HepG2 (cell line): ENCODE results near the gene RMRP. TPM values are rescaled to one million over a fixed set of nuclear protein-coding genes. Genes with fewer than 3 reads are reported as not detected.

ENCODE experiments used
- BCL3 ChIP-seq: sonication (generic); formaldehyde crosslinking; IDR thresholded peaks from 2 replicates; pipeline ENCODE4 v1.5.1; 2020; ENCODE audit warnings: mild to moderate bottlenecking, missing genetic modification reagents, moderate library complexity
- BRF2 ChIP-seq: sonication (generic); formaldehyde crosslinking; IDR thresholded peaks from 2 replicates; pipeline ENCODE4 v1.8.1; 2022; ENCODE audit warnings: mild to moderate bottlenecking, missing genetic modification reagents
- ELF4 ChIP-seq: sonication (generic); formaldehyde crosslinking; IDR thresholded peaks from 2 replicates; pipeline ENCODE4 v1.5.0; 2020; ENCODE audit warnings: missing genetic modification reagents, mild to moderate bottlenecking, moderate library complexity, borderline replicate concordance
- FOXP1 ChIP-seq, 2 experiments: fragments of 450-650 bp in 1 of 2; IDR thresholded peaks; 2 replicates each; pipeline ENCODE4 v1.6.1; 2017 to 2018; ENCODE audit warnings: antibody characterized with exemption in 1 of 2
- HMGXB3 ChIP-seq: sonication (generic); formaldehyde crosslinking; IDR thresholded peaks from 2 replicates; pipeline ENCODE4 v1.4.0; 2020; ENCODE audit warnings: missing genetic modification reagents, borderline replicate concordance
- NCOA1 ChIP-seq: sonication (generic); formaldehyde crosslinking; IDR thresholded peaks from 2 replicates; pipeline ENCODE4 v1.9.0; 2021; ENCODE audit warnings: missing genetic modification reagents
- PRPF4 ChIP-seq: fragments of 200-400 bp; formaldehyde crosslinking; IDR thresholded peaks from 2 replicates; pipeline ENCODE4 v1.6.1; 2016; ENCODE audit warnings: low read length, low read depth; ENCODE audit not compliant: poor library complexity, severe bottlenecking
- RORA ChIP-seq: sonication (generic); formaldehyde crosslinking; IDR thresholded peaks from 2 replicates; pipeline ENCODE4 v1.5.0; 2020; ENCODE audit warnings: mild to moderate bottlenecking, missing genetic modification reagents, moderate library complexity
- SALL2 ChIP-seq: sonication (generic); formaldehyde crosslinking; IDR thresholded peaks from 2 replicates; pipeline ENCODE4 v1.8.1; 2023; ENCODE audit warnings: mild to moderate bottlenecking, missing genetic modification reagents, inconsistent platforms
- TGIF2 ChIP-seq: IDR thresholded peaks from 2 replicates; pipeline ENCODE4 v1.6.1; 2016; ENCODE audit warnings: control low read depth, missing compliant biosample characterization
- THYN1 ChIP-seq: sonication (generic); formaldehyde crosslinking; IDR thresholded peaks from 2 replicates; pipeline ENCODE4 v1.8.1; 2023; ENCODE audit warnings: low read depth, mild to moderate bottlenecking, moderate library complexity, missing genetic modification reagents, borderline replicate concordance
- TRAFD1 ChIP-seq: sonication (generic); formaldehyde crosslinking; IDR thresholded peaks from 2 replicates; pipeline ENCODE4 v1.5.1; 2020; ENCODE audit warnings: missing genetic modification reagents, mild to moderate bottlenecking, borderline replicate concordance
- YEATS4 ChIP-seq: sonication (generic); formaldehyde crosslinking; IDR thresholded peaks from 2 replicates; pipeline ENCODE4 v1.4.0; 2020; ENCODE audit warnings: missing genetic modification reagents, borderline replicate concordance
- ZNF10 ChIP-seq: sonication (generic); formaldehyde crosslinking; IDR thresholded peaks from 2 replicates; pipeline ENCODE4 v1.4.0; 2020; ENCODE audit warnings: mild to moderate bottlenecking, low read depth, missing genetic modification reagents, borderline replicate concordance
- ZNF143 ChIP-seq: sonication (generic); formaldehyde crosslinking; IDR thresholded peaks from 2 replicates; pipeline ENCODE4 v1.4.0; 2020; ENCODE audit warnings: missing genetic modification reagents
- ZNF282 ChIP-seq: fragments of 450-650 bp; IDR thresholded peaks from 2 replicates; pipeline ENCODE4 v1.6.1; 2018; ENCODE audit not compliant: partially characterized antibody
- ZNF670 ChIP-seq: sonication (generic); formaldehyde crosslinking; IDR thresholded peaks from 2 replicates; pipeline ENCODE4 v1.8.0; 2022; ENCODE audit warnings: mild to moderate bottlenecking, missing genetic modification reagents, borderline replicate concordance
- ZNF761 ChIP-seq: sonication (generic); formaldehyde crosslinking; conservative IDR thresholded peaks from 2 replicates; pipeline ENCODE4 v1.4.0; 2020; ENCODE audit warnings: mild to moderate bottlenecking, missing genetic modification reagents
- polyA plus RNA-seq, 8 experiments: library from polyadenylated mRNA; depleted of rRNA in 3 of 8; stranded (reverse) in 7 of 8; unstranded in 1 of 8; fragments of >200 nt; fragmentation: Illumina TruSeq in 4 of 8; extraction: Trizol in 4 of 8; gene quantifications; 2 replicates each; pipeline versions ENCODE4 v1.2.1 to v1.2.3, GENCODE V29; 2011 to 2016; ENCODE audit warnings: low read depth in 4 of 8, missing spikeins in 1 of 8, mixed read lengths in 1 of 8; ENCODE audit not compliant: insufficient read depth in 1 of 8
- total RNA-seq, 5 experiments: library from RNA; depleted of rRNA; stranded (reverse); fragments of >200 nt; fragmentation: Illumina TruSeq; extraction: Trizol; gene quantifications; 2 replicates each; pipeline ENCODE4 v1.2.3, GENCODE V29; 2016; ENCODE audit warnings: low read depth in 1 of 5

Gene RMRP
- total and polyA plus RNA-seq, 2 of the 13 experiments (the other 11 are each of a cell fraction or from before 2014, with no cell fraction given) = 51.4 to 4,025 TPM

GRCh38 chr9:35669331-35670145 lies 11.7 kb upstream of the RMRP start (continued):
- no peak for TF ChIP-seq ELF4 (CRISPR knock-in tag)
- TF ChIP-seq THYN1 = no peak
- TF ChIP-seq PRPF4 = no peak
- TF ChIP-seq ZNF670 (CRISPR knock-in tag) = no peak
- no peak for TF ChIP-seq ZNF282
- no peak for TF ChIP-seq YEATS4 (CRISPR knock-in tag)
- TF ChIP-seq ZNF761 (CRISPR knock-in tag) = no peak
- TF ChIP-seq HMGXB3 (CRISPR knock-in tag) = 0 out of 2 replicates have a peak, but pooled peaks have one; percentile 58
- no peak for TF ChIP-seq BRF2 (CRISPR knock-in tag)
- no peak for TF ChIP-seq NCOA1 (CRISPR knock-in tag)
- no peak for TF ChIP-seq BCL3 (CRISPR knock-in tag)
- TF ChIP-seq FOXP1 (IDR thresholded peaks at IDR 0.05) = no peak
- peak; percentile 38; the same call in 1 of the 2 replicates for TF ChIP-seq FOXP1 (CRISPR knock-in tag; IDR thresholded peaks at IDR 0.05)
- TF ChIP-seq ZNF10 (CRISPR knock-in tag) = no peak
- TF ChIP-seq TRAFD1 (CRISPR knock-in tag) = no peak
- no peak for TF ChIP-seq ZNF143 (CRISPR knock-in tag)
- TF ChIP-seq TGIF2 (CRISPR knock-in tag) = no peak; the same call in 1 of the 2 replicates
- TF ChIP-seq RORA = no peak
- TF ChIP-seq SALL2 (CRISPR knock-in tag) = no peak
